Mucosa of stomach (tissue), 1 donor: ENCODE measurements around the gene CHADL.
"Not testable (repeated sequence)": the region's sequence is repeated elsewhere in the genome, so short reads cannot be mapped to it uniquely, and the experiment has no call there.

Experiments
- H3K27me3 ChIP-seq: one replicate; pipeline ENCODE4 v1.7.0; 2013; ENCODE audit warnings: mild to moderate bottlenecking, low read length; ENCODE audit not compliant: control insufficient read depth, insufficient read depth
- H3K36me3 ChIP-seq: one replicate; pipeline ENCODE4 v1.7.0; 2013; ENCODE audit warnings: low read length; ENCODE audit not compliant: control insufficient read depth, insufficient read depth
- H3K4me1 ChIP-seq: one replicate; pipeline ENCODE4 v1.7.0; 2013; ENCODE audit warnings: mild to moderate bottlenecking, low read length; ENCODE audit not compliant: control insufficient read depth, insufficient read depth
- H3K4me3 ChIP-seq: one replicate; pipeline ENCODE4 v1.7.0; 2013; ENCODE audit warnings: low read length
- H3K9ac ChIP-seq: one replicate; pipeline ENCODE4 v1.7.0; 2013; ENCODE audit warnings: mild to moderate bottlenecking, low read length, moderate library complexity
- H3K9me3 ChIP-seq: one replicate; pipeline ENCODE4 v1.7.0; 2013; ENCODE audit warnings: mild to moderate bottlenecking, low read length, moderate library complexity; ENCODE audit not compliant: control insufficient read depth
- donor health status: Pancreatic carcinoma.

CHADL gene

DNA sequence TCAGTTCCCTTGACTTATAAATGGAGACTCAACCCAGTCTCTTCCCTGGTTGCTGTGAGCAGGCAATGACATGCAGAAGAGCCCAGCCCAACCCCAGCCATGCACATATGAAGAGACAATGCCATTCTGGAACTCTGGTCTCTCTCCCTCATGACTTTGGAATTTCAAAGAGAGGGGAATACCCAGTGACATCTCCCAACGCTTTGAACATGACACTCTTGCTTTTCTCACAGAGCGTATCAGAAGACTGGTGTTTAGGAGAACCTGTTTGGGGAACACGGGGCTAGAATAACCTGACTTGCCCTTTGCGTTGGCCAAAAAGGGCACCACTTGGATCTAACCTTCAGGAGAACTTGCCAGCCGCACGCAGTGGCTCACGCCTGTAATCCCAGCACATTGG is 32.4 kb upstream of the CHADL start:
- Histone ChIP-seq H3K27me3 (no peaks in the 10 kb centered on the region), H3K4me1 (no peaks in the 10 kb centered on the region), H3K4me3 (no peak overlapping the region), H3K9me3 (no peaks in the 10 kb centered on the region), H3K9ac (no peak overlapping the region), H3K36me3 (no peaks in the 10 kb centered on the region)

DNA sequence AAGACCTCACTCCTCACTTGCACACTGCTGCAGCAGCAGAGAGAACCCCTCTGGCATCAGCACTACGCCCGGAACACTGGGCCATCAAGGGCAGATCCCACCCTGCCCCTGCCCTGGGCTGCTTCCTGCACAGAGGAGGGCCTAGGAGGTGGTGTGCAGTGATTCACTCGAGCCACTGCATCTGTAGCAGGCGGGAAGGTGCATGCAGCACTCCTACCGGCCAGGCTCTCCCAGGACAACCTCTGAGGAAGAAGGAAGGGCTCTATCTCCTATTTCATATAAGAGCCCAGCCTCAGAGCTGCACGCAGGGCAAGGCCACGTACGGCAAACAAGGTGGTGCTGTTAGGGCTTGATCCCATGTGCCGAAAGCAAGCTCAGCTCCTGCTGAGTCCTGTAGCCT is 31.1 kb upstream of the CHADL start:
- H3K36me3 ChIP-seq, result no peaks in the 10 kb centered on the region
- H3K9me3 ChIP-seq, result no peaks in the 10 kb centered on the region
- H3K9ac ChIP-seq, result no peak overlapping the region
- H3K27me3 ChIP-seq, result no peaks in the 10 kb centered on the region
- no peak overlapping the region for H3K4me3 ChIP-seq
- H3K4me1 ChIP-seq, result no peaks in the 10 kb centered on the region

GRCh38 chr22:41267958-41268357 is 27.2 kb upstream of the CHADL start:
- Histone ChIP-seq H3K4me3 (no peak overlapping the region), H3K9ac (no peak overlapping the region), H3K36me3 (peaks cover 10% of the 10 kb centered on the region), H3K4me1 (no peaks in the 10 kb centered on the region), H3K27me3 (no peaks in the 10 kb centered on the region), H3K9me3 (no peaks in the 10 kb centered on the region)

DNA sequence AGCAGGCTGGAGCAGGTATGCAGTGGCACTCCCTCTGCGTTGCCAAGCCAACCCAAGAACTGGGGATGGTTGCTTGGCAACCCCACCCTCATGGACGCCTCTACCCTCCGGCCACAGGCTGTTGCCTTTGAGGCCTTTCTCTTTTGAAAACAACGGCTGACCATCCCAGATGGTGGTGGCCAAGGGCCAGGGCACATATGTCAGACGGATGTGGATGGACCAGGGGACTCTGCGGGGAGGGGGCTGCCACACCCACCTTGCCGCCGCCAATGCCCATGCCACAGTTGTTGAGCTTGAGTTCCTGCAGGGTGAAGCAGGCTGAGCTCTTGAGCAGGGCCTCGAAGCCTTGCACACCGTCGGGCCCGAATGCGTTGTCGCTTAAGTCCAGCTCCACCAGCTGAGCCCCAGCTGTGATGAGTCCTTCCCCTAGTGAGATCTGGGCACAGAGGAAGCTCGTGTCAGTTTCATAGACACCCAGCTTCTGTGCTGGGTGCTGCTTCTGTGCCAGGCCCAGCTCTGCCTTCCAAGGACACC is 23.7 kb upstream of the CHADL start:
- H3K27me3 ChIP-seq, result no peaks in the 10 kb centered on the region
- no peaks in the 10 kb centered on the region for H3K9me3 ChIP-seq
- no peak overlapping the region for H3K9ac ChIP-seq
- H3K4me1 ChIP-seq, result no peaks in the 10 kb centered on the region
- H3K4me3 ChIP-seq, result no peak overlapping the region
- peaks cover 20% of the 10 kb centered on the region for H3K36me3 ChIP-seq

DNA sequence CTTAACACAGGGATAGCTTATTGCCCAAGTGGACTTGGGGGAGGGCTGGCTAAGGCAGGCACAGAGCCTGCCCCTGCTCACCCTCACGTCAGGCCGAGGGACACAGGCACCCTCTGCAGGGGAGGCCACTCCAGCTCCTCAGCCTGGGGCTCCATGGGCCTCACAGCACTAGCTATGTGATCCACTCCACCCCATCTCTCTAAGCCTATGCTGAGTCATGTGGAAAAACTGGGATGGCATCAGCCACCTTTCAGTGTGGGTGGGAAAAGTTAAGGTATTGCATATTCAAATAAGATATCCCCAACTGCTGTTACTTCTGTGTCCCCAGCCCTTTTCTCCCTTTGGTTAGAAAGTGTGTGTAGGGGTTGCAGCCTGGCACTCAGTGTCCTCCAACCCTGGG is 23.0 kb upstream of the CHADL start:
- H3K36me3 ChIP-seq, result peaks cover 23% of the 10 kb centered on the region
- no peaks in the 10 kb centered on the region for H3K9me3 ChIP-seq
- H3K4me1 ChIP-seq, result no peaks in the 10 kb centered on the region
- no peaks in the 10 kb centered on the region for H3K27me3 ChIP-seq
- H3K4me3 ChIP-seq, result no peak overlapping the region
- no peak overlapping the region for H3K9ac ChIP-seq

- H3K36me3 ChIP-seq, result peaks cover 31% of the 10 kb centered on the region
- no peaks in the 10 kb centered on the region for H3K27me3 ChIP-seq
- no peak overlapping the region for H3K9ac ChIP-seq
- H3K4me1 ChIP-seq, result no peaks in the 10 kb centered on the region
- H3K4me3 ChIP-seq, result no peak overlapping the region
- H3K9me3 ChIP-seq, result no peaks in the 10 kb centered on the region
These were observed 21.6 kb upstream of the CHADL start for GRCh38 chr22:41262250-41262765.

DNA sequence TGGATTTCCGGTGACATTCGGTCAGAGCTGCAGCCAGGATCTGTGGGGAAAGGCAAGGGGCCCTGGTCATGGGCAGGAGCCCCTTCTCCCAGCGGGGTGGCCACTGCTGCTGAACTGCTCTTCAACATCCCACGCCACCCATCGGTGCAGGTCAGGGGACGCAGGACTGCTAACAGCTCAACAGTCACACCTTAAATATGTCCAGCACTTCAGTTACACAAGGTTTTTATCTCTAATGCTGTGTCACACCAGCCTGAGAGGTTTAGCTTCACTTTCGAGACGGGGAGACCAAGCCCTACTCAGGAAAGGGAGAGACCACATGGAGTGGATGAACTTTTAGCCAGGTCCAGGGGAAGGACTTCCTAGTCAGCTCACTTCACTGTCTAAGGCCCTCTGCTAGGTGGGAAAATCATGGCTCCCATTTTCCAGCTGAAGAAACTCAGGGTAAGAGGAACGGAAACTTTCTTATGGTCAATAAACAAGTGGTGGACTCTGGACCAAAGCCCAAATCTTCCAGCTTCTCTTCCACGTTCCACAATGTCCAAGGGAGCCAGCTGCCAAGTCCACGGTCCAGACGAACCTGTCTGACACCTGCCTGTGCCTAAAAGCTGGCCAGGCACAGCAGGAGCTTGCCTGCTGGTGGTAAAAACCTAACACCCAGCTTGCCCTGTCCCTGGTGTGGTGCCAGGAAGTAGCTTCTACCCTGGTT is 21.0 kb upstream of the CHADL start:
- Histone ChIP-seq H3K9me3 (no peaks in the 10 kb centered on the region), H3K9ac (no peak overlapping the region), H3K27me3 (no peaks in the 10 kb centered on the region), H3K36me3 (peaks cover 32% of the 10 kb centered on the region), H3K4me3 (no peak overlapping the region), H3K4me1 (no peaks in the 10 kb centered on the region)

DNA sequence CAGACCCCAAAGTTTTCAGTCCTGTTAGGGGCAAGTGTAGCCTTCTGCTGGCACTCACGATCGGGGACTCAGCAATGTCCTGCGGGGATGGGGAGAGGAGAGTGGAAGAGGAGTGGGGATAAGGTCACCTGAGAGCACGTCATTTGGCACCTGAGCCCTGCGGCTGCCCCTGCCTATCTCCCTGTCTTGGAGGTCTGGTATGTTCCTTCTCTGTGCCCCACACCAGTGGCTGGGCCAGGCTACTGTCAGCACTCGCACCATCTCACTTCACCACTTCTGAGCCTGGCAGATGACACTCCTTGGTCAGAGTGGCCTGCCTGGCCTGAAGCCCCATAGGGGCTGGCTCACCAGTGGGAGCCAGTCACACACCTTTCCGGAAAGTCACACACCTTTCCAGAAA is 20.1 kb upstream of the CHADL start:
- no peak overlapping the region for H3K9ac ChIP-seq
- no peaks in the 10 kb centered on the region for H3K4me1 ChIP-seq
- H3K27me3 ChIP-seq, result no peaks in the 10 kb centered on the region
- no peak overlapping the region for H3K4me3 ChIP-seq
- H3K9me3 ChIP-seq, result no peaks in the 10 kb centered on the region
- peaks cover 28% of the 10 kb centered on the region for H3K36me3 ChIP-seq

- H3K27me3 ChIP-seq, H3K4me3 ChIP-seq, H3K9me3 ChIP-seq, H3K9ac ChIP-seq, H3K4me1 ChIP-seq: not testable (repeated sequence)
- peaks cover 28% of the 10 kb centered on the region for H3K36me3 ChIP-seq
These were observed 19.0 kb upstream of the CHADL start for GRCh38 chr22:41259756-41260155.

DNA sequence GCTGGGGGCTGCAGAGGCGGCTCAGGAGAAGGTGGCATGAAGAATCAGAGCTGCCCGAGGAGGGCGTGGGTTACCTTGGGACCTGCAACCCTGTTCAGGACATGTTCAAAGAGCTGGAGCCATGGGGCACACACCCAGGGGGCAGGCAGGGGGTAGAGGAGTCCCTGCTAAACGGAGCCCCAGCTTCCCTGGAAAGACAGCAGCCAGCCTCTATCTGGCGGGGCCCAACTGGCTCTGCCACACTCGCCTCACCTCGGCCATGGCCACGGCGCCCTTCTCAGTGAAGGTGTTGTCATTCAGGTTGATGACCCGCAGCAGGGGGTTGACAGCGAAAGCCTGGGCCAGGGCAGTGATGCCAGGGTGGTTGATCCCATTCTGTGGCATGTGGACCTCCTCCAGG is 17.0 kb upstream of the CHADL start:
- Histone ChIP-seq H3K27me3 (no peaks in the 10 kb centered on the region), H3K36me3 (peaks cover 28% of the 10 kb centered on the region), H3K4me1 (no peaks in the 10 kb centered on the region), H3K4me3 (no peak overlapping the region), H3K9ac (no peak overlapping the region), H3K9me3 (no peaks in the 10 kb centered on the region)

- Histone ChIP-seq H3K9me3 (no peaks in the 10 kb centered on the region), H3K9ac (no peak overlapping the region), H3K4me1 (no peaks in the 10 kb centered on the region), H3K36me3 (peaks cover 26% of the 10 kb centered on the region), H3K27me3 (no peaks in the 10 kb centered on the region), H3K4me3 (no peak overlapping the region)
These were observed 15.8 kb upstream of the CHADL start for GRCh38 chr22:41256254-41257253.

- H3K36me3 ChIP-seq, result peaks cover 34% of the 10 kb centered on the region
- no peaks in the 10 kb centered on the region for H3K27me3 ChIP-seq
- H3K4me3 ChIP-seq, result no peak overlapping the region
- H3K4me1 ChIP-seq, result no peaks in the 10 kb centered on the region
- H3K9ac ChIP-seq, result no peak overlapping the region
- no peaks in the 10 kb centered on the region for H3K9me3 ChIP-seq
These were observed 13.5 kb upstream of the CHADL start for GRCh38 chr22:41254230-41254629.
